Gastrocnemius medialis (tissue), 4 donors: Measurements from ENCODE around the gene CSTF3. TPM values are rescaled to one million over a fixed set of nuclear protein-coding genes. Genes with fewer than 3 reads are reported as not detected.

Experiments
- ATAC-seq, 2 donors: fragments of 150-250 bp; one replicate each; pipeline ENCODE4 v1.9.1; 2016
- DNase-seq, 2 donors: peaks; one replicate each; pipeline ENCODE4 v3.0.0-alpha.2; 2019
- H3K27ac ChIP-seq, 4 donors: fragments of 200-600 bp; sonication (generic); 1 replicate in 1 of 4; 2 replicates in 3 of 4; pipeline ENCODE4 v1.5.1; 2016 to 2018; ENCODE audit warnings: mild to moderate bottlenecking in 2 of 4, moderate library complexity in 1 of 4
- H3K27me3 ChIP-seq, 3 donors: fragments of 200-600 bp; sonication (generic) in 2 of 3; 1 replicate in 1 of 3; 2 replicates in 2 of 3; pipeline versions ENCODE4 v1.5.1 to v1.6.0; 2016 to 2019; ENCODE audit warnings: mild to moderate bottlenecking in 1 of 3, moderate library complexity in 1 of 3
- H3K36me3 ChIP-seq, 2 donors: fragments of 200-600 bp; sonication (generic) in 1 of 2; one replicate each; pipeline ENCODE4 v1.5.1; 2017 to 2018
- H3K4me1 ChIP-seq, 2 donors: fragments of 200-600 bp; sonication (generic) in 1 of 2; one replicate each; pipeline ENCODE4 v1.5.1; 2016 to 2017; ENCODE audit warnings: mild to moderate bottlenecking in 2 of 2
- H3K4me3 ChIP-seq, 4 donors: fragments of 200-600 bp; sonication (generic) in 3 of 4; 1 replicate in 1 of 4; 2 replicates in 3 of 4; pipeline ENCODE4 v1.5.1; 2016 to 2019; ENCODE audit warnings: mild to moderate bottlenecking in 2 of 4
- H3K9me3 ChIP-seq, 3 donors: fragments of 200-600 bp; sonication (generic) in 2 of 3; 1 replicate in 1 of 3; 2 replicates in 2 of 3; pipeline ENCODE4 v1.5.1; 2016 to 2019
- CTCF ChIP-seq, 5 experiments: fragments of 450-650 bp in 3 of 5; fragments of 200-600 bp in 2 of 5; sonication (generic) in 2 of 5; IDR thresholded peaks in 4 of 5; conservative IDR thresholded peaks in 1 of 5; 1 replicate in 4 of 5; 2 replicates in 1 of 5; pipeline ENCODE4 v1.5.1; 2016 to 2019; ENCODE audit warnings: antibody characterized with exemption in 5 of 5, mild to moderate bottlenecking in 3 of 5, moderate library complexity in 3 of 5
- POLR2A ChIP-seq, 2 donors: fragments of 450-650 bp; IDR thresholded peaks; one replicate each; pipeline ENCODE4 v1.6.1; 2017; ENCODE audit warnings: antibody characterized with exemption in 2 of 2, mild to moderate bottlenecking in 2 of 2, moderate library complexity in 2 of 2
- in situ Hi-C, 4 donors: fragments of 200-750 bp; cut with MboI; loops; one replicate each; pipeline versions ENCODE4 v1.15.0 to v1.8.0; 2017; ENCODE audit warnings: low sequenced_read_pairs in 4 of 4
- intact Hi-C: fragments of 100-400 bp; cut with DNase I; formaldehyde crosslinking; loops from one replicate; pipeline ENCODE4 v1.15.1; 2023; ENCODE audit warnings: low total_unique reads
- total RNA-seq, 4 donors: library from RNA; depleted of rRNA; stranded (reverse); fragments of >200 nt; gene quantifications; one replicate each; pipeline versions ENCODE4 v1.1.0 to v1.2.3, GENCODE V29; 2016

Gene CSTF3
- total RNA-seq, 4 donors from 2014 or later: 3.3 to 9.5 (median 6.1) TPM

- intact Hi-C loops (no loop called here), in situ Hi-C loops (no loop called here)
- no peak for ATAC-seq
- TF ChIP-seq POLR2A (IDR thresholded peaks at IDR 0.05) (no peak), CTCF (IDR thresholded peaks at IDR 0.05 in 4 of 5, conservative IDR thresholded peaks at IDR 0.05 in 1 of 5) (no peak)
- no peak overlapping the region for H3K4me3 ChIP-seq
- H3K4me1 ChIP-seq: no peaks in the 10 kb centered on the region
- no peak overlapping the region for H3K27ac ChIP-seq
- H3K9me3 ChIP-seq: no peaks in the 10 kb centered on the region
- no peaks in the 10 kb centered on the region for H3K27me3 ChIP-seq
- peaks cover 0 to 20% of the 10 kb centered on the region in 2 donors for H3K36me3 ChIP-seq
- no peak for DNase-seq
Measured at GRCh38 chr11:33086017-33086416, 75.3 kb downstream of the CSTF3 start.

GRCh38 chr11:33083918-33084317 lies 77.4 kb downstream of the CSTF3 start:
- TF ChIP-seq POLR2A (IDR thresholded peaks at IDR 0.05) (no peak), CTCF (IDR thresholded peaks at IDR 0.05 in 4 of 5, conservative IDR thresholded peaks at IDR 0.05 in 1 of 5) (no peak)
- H3K4me3 ChIP-seq: no peak overlapping the region
- no peak for ATAC-seq
- no peaks in the 10 kb centered on the region for H3K27me3 ChIP-seq
- in situ Hi-C loops (no loop called here), intact Hi-C loops (no loop called here)
- no peaks in the 10 kb centered on the region for H3K4me1 ChIP-seq
- no peak overlapping the region for H3K27ac ChIP-seq
- H3K36me3 ChIP-seq: peaks cover 0 to 20% of the 10 kb centered on the region in 2 donors
- no peaks in the 10 kb centered on the region for H3K9me3 ChIP-seq
- no peak for DNase-seq

- no peak for DNase-seq
- in situ Hi-C loops (no loop called here), intact Hi-C loops (no loop called here)
- TF ChIP-seq POLR2A (IDR thresholded peaks at IDR 0.05) (no peak), CTCF (IDR thresholded peaks at IDR 0.05 in 4 of 5, conservative IDR thresholded peaks at IDR 0.05 in 1 of 5) (no peak)
- H3K27me3 ChIP-seq: no peaks in the 10 kb centered on the region
- no peak for ATAC-seq
- no peaks in the 10 kb centered on the region for H3K4me1 ChIP-seq
- no peaks in the 10 kb centered on the region for H3K9me3 ChIP-seq
- no peak overlapping the region for H3K27ac ChIP-seq
- no peak overlapping the region for H3K4me3 ChIP-seq
- peaks cover 0 to 80% of the 10 kb centered on the region in 2 donors for H3K36me3 ChIP-seq
Measured at GRCh38 chr11:33072465-33072864, 88.8 kb downstream of the CSTF3 start.

DNA sequence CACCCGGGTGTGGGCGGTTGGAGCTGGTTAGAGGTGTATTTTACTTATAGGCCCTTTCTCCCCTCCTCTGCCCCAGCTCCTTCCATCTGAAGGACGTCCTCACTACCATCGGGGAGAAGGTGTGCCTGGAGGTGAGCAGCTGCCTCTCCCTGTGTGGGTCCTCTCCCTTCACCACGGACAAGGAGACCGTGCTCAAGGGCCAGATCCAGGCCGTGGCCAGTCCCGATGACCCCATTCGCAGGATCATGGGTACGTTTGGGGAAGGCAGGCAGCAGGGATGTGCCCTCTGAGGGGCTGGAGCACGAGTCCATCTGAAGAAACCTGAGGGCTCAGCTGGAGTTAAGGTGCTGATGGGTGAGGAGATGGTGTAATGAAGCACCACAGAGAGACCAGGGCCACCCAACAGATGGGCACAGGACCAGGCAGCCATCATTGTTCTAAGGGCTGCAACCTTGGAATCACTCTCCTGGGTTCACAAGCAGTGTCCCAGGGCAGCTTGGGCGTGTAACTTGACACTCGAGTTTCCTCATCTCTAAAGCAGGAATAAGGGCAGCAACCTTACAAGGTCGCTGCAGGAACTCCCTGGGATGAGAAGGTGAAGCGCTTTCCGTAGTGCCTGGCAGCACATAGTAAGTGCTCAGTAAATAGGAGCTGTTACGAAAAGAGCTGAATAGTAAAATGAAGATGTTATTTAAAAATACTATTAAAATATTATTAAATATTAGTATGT lies 92.5 kb downstream of the CSTF3 start:
- no peak for ATAC-seq
- TF ChIP-seq CTCF (IDR thresholded peaks at IDR 0.05 in 4 of 5, conservative IDR thresholded peaks at IDR 0.05 in 1 of 5): no peak
- Histone ChIP-seq H3K27me3 (no peaks in the 10 kb centered on the region), H3K27ac (no peak overlapping the region), H3K9me3 (no peaks in the 10 kb centered on the region), H3K36me3 (peaks cover 0 to 71% of the 10 kb centered on the region in 2 donors), H3K4me1 (peaks cover 0 to 2% of the 10 kb centered on the region in 2 donors), H3K4me3 (no peak overlapping the region)
- in situ Hi-C loops: loop anchor here in 1 of 4 donors (10.0 kb wide), 1 partner anchor 114 kb away; no protein-coding TSS in a partner anchor
- DNase-seq: no peak
- intact Hi-C loops: no loop called here
